ENCODE results near the gene UBAP2.

UBAP2 gene

GRCh38 chr9:33914887-33915628, 133.6 kb downstream of the UBAP2 start:
- H3K4me1 ChIP-seq (ENCODE audit: control insufficient read depth, low read length): peaks cover 13% of the 10 kb centered on the region
- TF ChIP-seq, protein P1, sequence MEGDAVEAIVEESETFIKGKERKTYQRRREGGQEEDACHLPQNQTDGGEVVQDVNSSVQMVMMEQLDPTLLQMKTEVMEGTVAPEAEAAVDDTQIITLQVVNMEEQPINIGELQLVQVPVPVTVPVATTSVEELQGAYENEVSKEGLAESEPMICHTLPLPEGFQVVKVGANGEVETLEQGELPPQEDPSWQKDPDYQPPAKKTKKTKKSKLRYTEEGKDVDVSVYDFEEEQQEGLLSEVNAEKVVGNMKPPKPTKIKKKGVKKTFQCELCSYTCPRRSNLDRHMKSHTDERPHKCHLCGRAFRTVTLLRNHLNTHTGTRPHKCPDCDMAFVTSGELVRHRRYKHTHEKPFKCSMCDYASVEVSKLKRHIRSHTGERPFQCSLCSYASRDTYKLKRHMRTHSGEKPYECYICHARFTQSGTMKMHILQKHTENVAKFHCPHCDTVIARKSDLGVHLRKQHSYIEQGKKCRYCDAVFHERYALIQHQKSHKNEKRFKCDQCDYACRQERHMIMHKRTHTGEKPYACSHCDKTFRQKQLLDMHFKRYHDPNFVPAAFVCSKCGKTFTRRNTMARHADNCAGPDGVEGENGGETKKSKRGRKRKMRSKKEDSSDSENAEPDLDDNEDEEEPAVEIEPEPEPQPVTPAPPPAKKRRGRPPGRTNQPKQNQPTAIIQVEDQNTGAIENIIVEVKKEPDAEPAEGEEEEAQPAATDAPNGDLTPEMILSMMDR (IDR thresholded peaks at IDR 0.05; ENCODE audit: low read depth, low read length, poor library complexity, severe bottlenecking): no peak
- no peak for TF ChIP-seq EZH2phosphoT487 (IDR thresholded peaks at IDR 0.05; ENCODE audit: borderline replicate concordance, low read length)
- H3K4me2 ChIP-seq (ENCODE audit: low read length): no peak overlapping the region
- peaks cover 24% of the 10 kb centered on the region for H3K79me2 ChIP-seq (ENCODE audit: control insufficient read depth, low read length)
- peaks cover 41% of the 10 kb centered on the region for H3F3A ChIP-seq (ENCODE audit: control insufficient read depth, insufficient read depth)
- no peaks in the 10 kb centered on the region for H3K9me2 ChIP-seq (replicated peaks; ENCODE audit: control insufficient read depth, low read length)
- no peaks in the 10 kb centered on the region for H4K20me1 ChIP-seq (ENCODE audit: control insufficient read depth, insufficient read depth, low read depth, low read length)
- H3K27ac ChIP-seq (ENCODE audit: low read depth, low read length): no peak overlapping the region
- no peaks in the 10 kb centered on the region for H3K9me3 ChIP-seq (ENCODE audit: control insufficient read depth, insufficient read depth, low read length)
- H3K36me3 ChIP-seq (ENCODE audit: control insufficient read depth, low read length): peaks cover 83% of the 10 kb centered on the region
- H3K27me3 ChIP-seq (ENCODE audit: control insufficient read depth, low read length): no peaks in the 10 kb centered on the region
- H3K4me3 ChIP-seq (ENCODE audit: low read length): no peak overlapping the region

- Histone ChIP-seq H4K20me1 (ENCODE audit: control insufficient read depth, insufficient read depth, low read depth, low read length) (no peaks in the 10 kb centered on the region), H3K36me3 (ENCODE audit: control insufficient read depth, low read length) (peaks cover 72% of the 10 kb centered on the region), H3K4me3 (ENCODE audit: low read length) (no peak overlapping the region), H3K9me2 (replicated peaks; ENCODE audit: control insufficient read depth, low read length) (no peaks in the 10 kb centered on the region), H3K9me3 (ENCODE audit: control insufficient read depth, insufficient read depth, low read length) (no peaks in the 10 kb centered on the region), H3K4me2 (ENCODE audit: low read length) (no peak overlapping the region), H3K27me3 (ENCODE audit: control insufficient read depth, low read length) (no peaks in the 10 kb centered on the region), H3F3A (ENCODE audit: control insufficient read depth, insufficient read depth) (peaks cover 32% of the 10 kb centered on the region), H3K27ac (ENCODE audit: low read depth, low read length) (no peak overlapping the region), H3K4me1 (ENCODE audit: control insufficient read depth, low read length) (peaks cover 2% of the 10 kb centered on the region), H3K79me2 (ENCODE audit: control insufficient read depth, low read length) (peaks cover 38% of the 10 kb centered on the region)
- TF ChIP-seq EZH2phosphoT487 (IDR thresholded peaks at IDR 0.05; ENCODE audit: borderline replicate concordance, low read length): no peak
- TF ChIP-seq, protein P1 (IDR thresholded peaks at IDR 0.05; ENCODE audit: low read depth, low read length, poor library complexity, severe bottlenecking): no peak
Measured at GRCh38 chr9:33913541-33913940, 135.1 kb downstream of the UBAP2 start.

- Histone ChIP-seq H3K4me2 (ENCODE audit: low read length) (no peak overlapping the region), H3K27ac (ENCODE audit: low read depth, low read length) (no peak overlapping the region), H3K9me2 (replicated peaks; ENCODE audit: control insufficient read depth, low read length) (no peaks in the 10 kb centered on the region), H3K79me2 (ENCODE audit: control insufficient read depth, low read length) (peaks cover 70% of the 10 kb centered on the region), H3K4me1 (ENCODE audit: control insufficient read depth, low read length) (peaks cover 17% of the 10 kb centered on the region), H3K27me3 (ENCODE audit: control insufficient read depth, low read length) (no peaks in the 10 kb centered on the region), H3K4me3 (ENCODE audit: low read length) (no peak overlapping the region), H3K9me3 (ENCODE audit: control insufficient read depth, insufficient read depth, low read length) (no peaks in the 10 kb centered on the region), H4K20me1 (ENCODE audit: control insufficient read depth, insufficient read depth, low read depth, low read length) (no peaks in the 10 kb centered on the region), H3F3A (ENCODE audit: control insufficient read depth, insufficient read depth) (peaks cover 4% of the 10 kb centered on the region; the same call in 1 of the 2 replicates), H3K36me3 (ENCODE audit: control insufficient read depth, low read length) (peaks cover 68% of the 10 kb centered on the region)
- TF ChIP-seq, protein P1 (IDR thresholded peaks at IDR 0.05; ENCODE audit: low read depth, low read length, poor library complexity, severe bottlenecking): no peak
- no peak for TF ChIP-seq EZH2phosphoT487 (IDR thresholded peaks at IDR 0.05; ENCODE audit: borderline replicate concordance, low read length)
Measured at GRCh38 chr9:33908749-33909148, 139.9 kb downstream of the UBAP2 start.
